GM04503 (cell line): ENCODE data around the gene PABPC3.

Source experiments
- DNase-seq: peaks from one replicate; pipeline ENCODE4 v3.0.0-alpha.2; 2012; ENCODE audit warnings: low read depth

Gene PABPC3

DNA sequence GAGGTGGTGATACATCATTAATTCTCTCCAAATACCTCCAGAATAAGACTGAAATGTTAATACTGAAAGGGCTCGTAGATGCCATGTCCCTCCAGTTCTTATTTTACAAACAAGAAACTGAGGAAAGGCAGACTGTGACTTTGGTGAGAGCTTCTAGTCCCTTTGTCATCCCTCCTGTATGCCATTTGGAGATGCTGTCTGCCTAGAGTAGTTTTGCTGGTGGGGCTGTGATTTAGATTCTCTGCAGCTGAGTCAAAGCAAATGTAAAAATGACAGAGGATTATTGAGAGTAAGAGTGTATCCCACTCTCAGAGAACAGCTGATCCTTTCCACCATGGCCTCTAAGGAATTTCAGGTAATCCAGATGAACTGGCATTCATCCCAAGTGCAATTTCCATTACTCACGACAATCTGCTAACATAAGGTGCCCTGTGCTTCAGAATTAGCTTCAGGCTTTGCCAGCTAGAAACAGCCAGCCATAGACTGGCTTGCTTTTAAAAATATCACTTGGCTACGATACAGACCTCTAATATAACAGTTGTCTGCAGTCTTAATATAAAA lies 16.8 kb downstream of the PABPC3 start:
- no peak for DNase-seq

DNA sequence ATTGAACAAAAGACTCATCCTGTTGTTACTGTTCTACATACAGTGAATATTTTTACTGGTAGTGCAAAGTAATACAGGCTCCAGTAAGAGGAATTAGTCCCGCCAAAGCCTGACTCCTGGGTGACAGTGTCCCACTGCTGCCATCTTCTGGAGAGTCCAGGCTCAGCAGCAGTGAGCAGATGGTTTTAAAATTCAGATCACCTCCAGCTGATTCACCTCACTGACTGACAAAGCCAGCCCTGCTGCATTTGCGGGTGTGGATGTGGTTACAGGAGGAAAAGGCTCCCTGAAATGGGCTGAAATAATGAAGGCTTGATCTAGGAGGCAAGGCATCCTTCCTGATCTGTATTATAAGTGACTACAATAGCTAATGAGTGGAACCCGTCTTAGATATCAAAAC lies 18.3 kb downstream of the PABPC3 start:
- DNase-seq: peak; percentile 21

DNA sequence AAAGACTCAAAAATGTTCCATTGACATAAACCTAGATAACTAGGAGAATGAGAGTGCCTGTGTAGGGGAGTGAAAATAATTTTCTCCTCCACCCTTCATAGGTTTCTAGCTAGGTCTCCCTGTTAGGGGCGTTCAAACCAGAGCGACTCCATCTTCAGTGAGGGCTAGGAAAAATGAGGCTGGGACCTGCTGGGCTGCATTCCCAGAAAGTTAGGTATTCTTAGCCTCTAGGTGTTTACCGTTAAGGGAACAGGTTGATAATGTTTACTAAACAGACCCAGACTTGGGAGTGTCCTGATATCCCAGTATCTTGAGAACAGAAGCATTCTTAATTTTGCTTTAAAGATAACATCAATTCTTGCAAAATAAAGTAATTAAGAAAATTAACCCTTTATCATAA lies 20.1 kb downstream of the PABPC3 start:
- no peak for DNase-seq

DNA sequence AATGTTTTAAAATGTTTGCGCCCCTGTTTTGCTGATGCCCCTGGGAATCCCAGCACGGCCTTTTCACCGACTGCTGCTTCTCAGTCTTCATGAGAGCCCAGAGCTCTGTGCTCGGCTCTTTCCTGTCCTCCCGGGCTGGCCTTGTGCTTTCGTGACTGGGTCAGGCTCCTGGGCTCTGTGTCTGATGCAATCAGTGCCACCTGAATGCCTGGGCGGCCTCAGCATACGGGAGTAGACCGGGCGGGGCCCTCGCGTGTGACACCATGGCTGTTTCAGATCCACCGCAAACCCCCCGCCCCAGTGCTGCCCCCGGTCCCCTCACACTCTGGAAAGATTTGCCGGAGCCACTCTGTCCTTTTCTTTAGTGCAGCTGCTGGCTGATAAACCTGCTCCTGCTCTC lies 21.4 kb downstream of the PABPC3 start:
- DNase-seq: no peak

DNA sequence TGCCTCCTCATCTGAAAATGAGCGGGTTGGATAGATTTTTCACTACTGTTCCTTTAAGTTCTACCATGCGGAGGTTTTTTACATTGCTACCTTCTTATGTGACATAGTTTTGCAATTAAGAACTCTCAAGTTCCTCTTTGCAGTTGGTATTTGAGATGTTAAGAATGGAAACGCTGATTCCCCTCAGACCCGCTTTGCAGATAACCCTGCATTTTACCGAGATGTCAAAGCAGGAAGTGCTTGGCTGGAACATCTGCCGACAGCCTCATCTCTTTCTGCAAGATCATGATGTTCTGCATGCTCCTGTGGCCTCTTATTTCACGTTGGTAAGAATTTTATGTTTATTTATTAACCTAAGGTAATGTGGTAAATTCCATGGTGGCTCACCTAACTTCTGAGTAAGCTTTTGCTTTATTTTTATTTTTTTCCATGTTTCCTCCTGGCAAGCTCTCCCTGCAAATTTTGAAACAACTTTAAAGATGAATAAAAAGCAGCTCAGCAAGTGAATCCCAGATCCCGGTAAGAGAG lies 22.5 kb downstream of the PABPC3 start:
- DNase-seq: no peak

DNA sequence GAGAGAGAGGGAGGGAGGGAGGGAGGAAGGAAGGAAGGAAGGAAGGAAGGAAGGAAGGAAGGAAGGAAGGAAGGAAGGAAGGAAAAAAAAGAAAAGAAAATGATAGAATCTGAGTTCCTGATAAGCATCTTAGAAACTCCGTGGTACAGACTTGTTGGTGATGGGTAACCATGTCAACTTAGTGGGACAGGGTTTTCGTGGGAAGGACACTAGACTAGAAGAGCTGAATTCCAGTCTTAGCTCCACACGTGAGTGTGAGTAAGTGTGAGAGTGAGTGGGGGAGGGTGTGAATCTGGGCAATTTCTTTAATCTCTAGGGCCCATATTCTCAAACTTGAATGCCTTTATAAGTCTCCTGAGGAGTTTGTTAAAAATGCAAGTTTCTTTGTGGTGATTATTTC lies 35.0 kb downstream of the PABPC3 start:
- DNase-seq: no peak

DNA sequence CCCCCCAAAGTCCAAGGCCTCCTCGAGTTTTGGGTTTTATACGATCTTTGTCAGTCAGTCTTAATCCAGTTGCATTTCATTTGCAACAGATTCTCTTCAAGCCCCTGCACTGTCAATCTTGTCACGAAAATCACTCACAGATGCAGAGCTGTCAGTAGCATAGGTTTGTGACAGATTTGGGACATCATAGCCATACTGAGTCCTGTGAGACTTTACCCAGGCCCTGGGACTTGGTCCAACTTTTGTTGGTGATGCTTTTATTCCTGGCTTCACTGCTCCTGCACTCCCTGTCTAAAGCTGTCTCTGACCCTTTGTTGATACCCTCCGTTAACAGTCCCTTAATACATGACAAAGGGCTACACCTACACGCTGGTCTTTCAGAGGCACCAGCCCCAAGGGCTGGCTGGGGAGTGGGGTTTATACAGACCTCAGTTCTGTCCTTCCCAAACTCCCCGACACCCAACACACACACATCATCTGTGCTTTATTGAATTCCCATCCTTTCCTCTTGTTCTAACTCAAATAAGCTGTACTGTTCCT lies 36.0 kb downstream of the PABPC3 start:
- no peak for DNase-seq

DNA sequence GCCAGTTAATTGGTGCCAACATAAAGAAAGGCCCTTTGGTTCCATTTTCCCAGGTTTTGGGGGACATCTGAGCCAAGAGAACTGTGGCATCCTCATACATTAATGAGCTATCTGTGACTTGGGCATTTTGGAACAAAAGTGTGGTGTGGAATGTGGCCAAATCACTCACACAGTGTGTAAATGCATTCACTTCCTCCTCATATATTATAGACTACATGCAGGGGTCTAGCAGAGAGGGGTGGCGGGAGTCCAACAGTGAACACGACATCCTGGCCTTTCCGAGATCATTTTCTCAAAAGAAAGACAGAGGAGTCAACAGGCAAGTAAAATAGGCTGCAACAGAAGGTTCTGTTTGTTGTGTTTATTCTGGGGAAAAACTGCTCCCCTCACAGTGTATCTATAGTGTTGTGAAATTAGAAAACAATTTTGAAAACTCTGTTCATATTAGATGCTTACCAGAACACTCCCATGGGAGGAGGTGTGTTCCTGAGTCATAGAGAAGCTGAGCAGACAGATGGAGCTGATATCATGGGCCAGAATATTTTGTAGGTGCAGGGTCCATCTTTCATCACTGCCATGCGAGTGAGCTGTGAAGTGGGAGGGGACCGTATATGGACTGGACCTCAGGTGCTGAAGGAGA lies 36.9 kb downstream of the PABPC3 start:
- no peak for DNase-seq

DNA sequence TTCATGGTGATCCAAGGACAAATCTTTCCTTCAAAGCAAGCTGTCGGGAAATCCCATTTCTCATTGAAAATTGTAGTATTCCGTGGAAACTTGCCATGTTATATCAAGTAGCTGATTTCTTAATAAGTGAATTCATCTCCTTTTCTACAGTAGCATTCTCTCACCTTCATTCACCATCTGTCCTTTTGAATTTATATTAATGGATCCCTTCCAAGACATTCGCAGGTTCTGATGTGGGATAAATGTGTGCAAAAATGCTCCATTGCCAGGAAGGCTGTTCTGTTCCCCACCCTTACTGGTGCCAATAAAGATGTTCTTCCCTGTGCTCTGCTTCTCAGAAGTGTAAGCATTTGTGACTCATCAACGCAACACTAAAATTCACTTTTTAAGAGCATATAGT lies 40.0 kb downstream of the PABPC3 start:
- DNase-seq: no peak

DNA sequence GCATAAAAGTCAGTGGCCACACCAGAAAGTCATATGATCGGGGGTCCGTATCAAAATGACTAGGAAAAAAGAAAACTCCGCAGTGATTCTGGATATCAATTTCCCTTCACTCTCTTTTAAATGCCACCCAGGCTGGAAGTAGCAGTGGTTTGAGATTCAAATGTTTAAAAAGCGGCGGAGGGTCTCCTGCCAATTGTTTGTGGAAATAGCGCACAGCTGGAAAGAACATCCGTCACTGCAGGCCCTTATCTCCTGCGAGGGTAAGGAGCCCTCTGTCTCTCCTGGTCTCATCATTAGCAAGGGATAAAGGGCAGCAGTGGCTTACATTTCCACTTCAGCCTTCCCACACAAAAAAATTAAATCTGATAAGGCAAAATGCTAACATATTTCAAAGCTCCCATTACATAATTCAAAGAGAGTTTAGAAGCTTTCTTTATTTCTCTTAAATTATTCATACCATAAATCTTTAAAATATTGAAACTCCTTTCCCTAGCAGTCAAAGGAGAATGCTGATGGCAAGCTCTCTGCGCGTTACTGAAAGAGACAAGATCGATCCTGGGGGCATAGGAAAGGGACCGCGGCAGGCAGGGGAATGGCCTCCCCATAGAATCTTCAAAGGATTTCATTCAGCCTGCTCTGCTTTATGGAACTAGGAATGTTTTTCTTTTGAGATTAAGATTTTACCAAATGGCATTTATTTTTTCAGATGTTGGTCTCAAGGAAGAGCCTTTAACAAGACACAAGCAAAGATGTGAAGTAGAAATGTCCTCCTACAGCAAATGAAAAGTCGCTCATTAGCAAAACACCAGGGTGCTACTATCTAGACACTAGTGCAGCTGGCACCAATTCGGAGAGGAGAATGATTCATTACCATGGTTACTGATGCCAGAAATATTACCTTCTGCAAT lies 41.2 kb downstream of the PABPC3 start:
- no peak for DNase-seq

DNA sequence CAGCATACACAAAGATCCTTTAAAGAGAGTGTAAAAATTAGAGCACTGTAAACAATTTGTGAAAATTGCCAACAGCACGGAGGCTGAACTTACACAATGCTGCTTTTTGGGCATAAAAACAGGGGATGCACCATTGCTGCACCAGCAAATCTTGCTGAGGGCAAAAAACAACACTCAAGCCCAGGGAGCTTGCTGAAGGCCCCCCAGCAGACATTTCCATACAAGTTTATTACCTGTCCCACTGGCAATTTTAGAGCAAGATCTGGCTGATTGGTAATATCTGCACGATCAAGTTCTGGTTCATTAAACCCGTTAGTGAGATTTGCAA lies 41.8 kb downstream of the PABPC3 start:
- DNase-seq: no peak

DNA sequence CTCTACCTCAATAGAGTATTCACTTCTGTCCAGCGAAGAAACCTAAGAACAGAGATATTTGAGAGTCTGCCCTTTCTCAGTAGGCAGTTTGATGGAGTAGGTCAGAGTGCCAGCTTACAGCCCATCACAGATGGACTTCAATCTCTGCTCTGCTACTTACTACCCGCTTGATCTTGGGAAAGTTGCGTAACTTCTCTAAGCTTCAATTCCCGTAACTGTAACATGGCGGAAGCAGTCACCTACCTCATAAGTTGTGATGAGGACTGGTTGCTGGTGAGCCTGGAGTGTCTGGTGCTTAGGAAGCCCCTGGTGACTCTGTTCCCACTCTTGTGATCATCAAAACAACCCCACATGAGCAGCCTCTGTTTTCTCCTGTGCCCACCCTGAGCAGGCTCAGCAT lies 45.1 kb downstream of the PABPC3 start:
- DNase-seq: no peak

DNA sequence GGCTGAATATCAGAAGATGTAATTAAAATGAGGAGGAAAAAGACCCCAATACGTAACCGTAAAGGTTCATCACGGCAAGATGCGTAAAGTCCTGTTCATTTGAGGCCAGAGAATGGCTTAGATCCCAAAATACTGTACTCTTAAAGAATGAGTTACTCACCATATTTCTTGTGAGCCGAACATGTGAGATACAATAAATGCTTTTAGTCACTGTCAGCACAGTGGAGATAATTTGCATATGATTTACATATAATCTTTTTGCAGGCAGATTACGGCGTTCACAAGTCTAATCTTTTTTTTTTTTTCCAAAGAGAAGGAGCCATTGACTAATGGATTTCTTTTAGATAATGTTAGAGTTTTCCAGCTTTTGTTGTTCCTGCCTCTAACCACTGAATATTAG lies 47.8 kb downstream of the PABPC3 start:
- DNase-seq: no peak

DNA sequence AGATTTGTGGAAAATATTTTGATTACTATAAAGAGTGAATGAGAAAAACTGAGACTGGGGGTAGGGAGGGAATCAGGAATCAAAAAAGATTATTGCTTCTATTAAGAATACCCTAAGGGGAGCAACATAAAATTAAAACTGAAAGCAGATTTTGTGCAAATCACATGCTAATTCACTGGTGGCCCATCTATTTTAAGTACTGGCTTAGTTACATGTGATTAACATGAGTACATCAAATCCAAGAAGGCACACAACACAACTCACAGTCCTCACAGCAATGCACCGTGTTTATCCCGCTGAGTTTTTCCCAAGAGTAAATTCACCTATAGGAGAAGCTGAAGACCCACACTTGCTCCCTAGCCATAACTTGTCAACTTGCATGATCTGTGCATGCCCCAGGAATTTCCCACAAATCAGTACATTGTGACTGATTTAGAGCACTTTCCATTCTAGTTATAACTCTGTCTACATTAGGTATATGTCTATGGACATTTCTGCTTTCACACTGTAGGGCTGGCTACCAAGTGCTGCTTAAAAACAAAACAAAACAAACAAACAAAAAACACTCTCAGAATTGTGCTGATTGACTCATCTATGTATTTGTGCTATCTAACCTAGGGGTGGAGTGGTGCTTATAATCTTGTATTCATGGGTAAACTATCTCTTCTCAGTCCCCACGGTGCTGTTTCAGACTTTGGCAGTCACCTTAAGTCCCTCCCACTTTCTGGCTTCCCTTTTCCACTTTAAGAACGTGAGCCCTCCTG lies 51.9 kb downstream of the PABPC3 start:
- no peak for DNase-seq

DNA sequence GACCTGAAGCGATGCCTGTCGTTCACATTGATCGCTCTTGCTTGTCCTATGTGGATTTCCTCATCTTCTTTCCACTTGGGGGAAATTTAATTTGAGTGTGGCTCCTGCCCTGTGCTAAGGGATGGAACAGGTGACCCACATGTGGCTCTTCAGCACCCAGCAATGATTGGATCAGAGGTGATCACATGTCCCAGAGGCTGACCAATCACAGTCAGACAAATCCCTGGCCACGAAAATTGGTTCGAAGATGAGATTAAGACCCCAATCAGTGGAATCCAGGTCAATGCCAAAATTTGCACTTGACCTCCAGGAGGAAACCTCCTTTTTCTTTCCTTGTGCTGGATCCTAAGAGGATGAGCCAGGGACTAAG lies 52.5 kb downstream of the PABPC3 start:
- DNase-seq: no peak
